Epithelial cell of esophagus (primary cell): ENCODE measurements around the gene ZMIZ1.

ENCODE experiments used
- DNase-seq: peaks from one replicate; pipeline ENCODE4 v3.0.0; 2010; ENCODE audit warnings: low read depth
- H3K4me3 ChIP-seq: 2 replicates; pipeline ENCODE4 v1.5.1; 2011; ENCODE audit warnings: mild to moderate bottlenecking, low read length, control low read depth
- TF ChIP-seq, protein P1 (sequence below): IDR thresholded peaks from 2 replicates; pipeline ENCODE4 v1.5.1; 2011; ENCODE audit warnings: low read depth, mild to moderate bottlenecking, low read length, control low read depth, inconsistent platforms; ENCODE audit not compliant: insufficient read depth; ENCODE audit errors: missing control alignments

The ZMIZ1 gene

DNA sequence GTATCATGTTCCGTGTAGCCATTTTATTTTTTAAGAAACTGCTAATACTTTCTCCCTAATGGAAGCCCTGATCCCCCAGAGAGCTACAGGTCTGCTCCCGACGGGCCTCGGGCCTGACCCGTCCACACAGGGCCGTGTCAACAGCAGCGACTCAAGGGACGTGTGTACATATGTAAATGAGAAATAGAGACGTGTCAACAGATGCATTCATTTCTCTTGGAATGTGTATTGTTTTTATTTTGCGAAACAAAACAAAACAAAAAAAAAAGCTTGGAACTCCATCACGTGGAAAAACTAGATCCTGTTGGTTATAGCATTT, 246.8 kb downstream of the ZMIZ1 start:
- TF ChIP-seq, protein P1, sequence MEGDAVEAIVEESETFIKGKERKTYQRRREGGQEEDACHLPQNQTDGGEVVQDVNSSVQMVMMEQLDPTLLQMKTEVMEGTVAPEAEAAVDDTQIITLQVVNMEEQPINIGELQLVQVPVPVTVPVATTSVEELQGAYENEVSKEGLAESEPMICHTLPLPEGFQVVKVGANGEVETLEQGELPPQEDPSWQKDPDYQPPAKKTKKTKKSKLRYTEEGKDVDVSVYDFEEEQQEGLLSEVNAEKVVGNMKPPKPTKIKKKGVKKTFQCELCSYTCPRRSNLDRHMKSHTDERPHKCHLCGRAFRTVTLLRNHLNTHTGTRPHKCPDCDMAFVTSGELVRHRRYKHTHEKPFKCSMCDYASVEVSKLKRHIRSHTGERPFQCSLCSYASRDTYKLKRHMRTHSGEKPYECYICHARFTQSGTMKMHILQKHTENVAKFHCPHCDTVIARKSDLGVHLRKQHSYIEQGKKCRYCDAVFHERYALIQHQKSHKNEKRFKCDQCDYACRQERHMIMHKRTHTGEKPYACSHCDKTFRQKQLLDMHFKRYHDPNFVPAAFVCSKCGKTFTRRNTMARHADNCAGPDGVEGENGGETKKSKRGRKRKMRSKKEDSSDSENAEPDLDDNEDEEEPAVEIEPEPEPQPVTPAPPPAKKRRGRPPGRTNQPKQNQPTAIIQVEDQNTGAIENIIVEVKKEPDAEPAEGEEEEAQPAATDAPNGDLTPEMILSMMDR: no peak
- no peak for DNase-seq
- no peak overlapping the region for H3K4me3 ChIP-seq

DNA sequence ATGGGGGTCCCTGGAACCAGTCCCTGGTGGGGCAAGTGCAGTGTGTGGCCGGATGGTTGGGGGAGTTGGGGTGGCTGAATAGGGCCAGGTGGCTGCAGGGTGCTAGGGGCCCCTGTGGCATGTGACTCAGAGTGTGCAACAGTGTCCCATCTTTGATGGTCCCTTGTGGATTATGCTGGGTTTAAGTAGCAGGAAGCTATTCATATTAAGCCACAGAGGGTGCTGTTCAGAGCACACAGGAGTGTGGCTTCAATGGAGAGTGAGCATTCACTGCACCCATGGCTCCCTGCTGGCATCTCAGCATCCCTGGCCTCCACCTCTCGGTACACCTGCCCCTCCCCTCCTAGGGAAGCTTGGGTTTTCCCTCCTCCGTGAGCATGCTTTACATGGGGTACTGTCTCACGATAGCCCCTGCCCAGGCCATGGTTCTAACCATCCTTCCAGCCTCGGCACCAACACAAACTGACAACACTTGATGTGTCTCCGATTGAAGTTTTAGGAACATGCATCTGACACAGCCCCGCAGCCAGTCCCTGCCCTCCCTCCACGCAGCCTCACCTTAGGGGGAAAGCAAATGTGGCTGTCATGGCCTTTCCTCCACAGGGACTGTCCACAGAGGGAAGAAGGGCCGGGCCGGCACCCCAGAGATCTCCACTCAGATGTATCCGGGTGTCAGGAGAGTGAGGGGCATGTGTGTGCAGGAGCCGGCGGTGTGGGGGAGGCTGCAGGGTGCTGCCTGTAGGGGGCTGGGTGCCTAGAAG, 248.1 kb downstream of the ZMIZ1 start:
- no peak overlapping the region for H3K4me3 ChIP-seq
- DNase-seq: no peak
- TF ChIP-seq, protein P1: no peak

DNA sequence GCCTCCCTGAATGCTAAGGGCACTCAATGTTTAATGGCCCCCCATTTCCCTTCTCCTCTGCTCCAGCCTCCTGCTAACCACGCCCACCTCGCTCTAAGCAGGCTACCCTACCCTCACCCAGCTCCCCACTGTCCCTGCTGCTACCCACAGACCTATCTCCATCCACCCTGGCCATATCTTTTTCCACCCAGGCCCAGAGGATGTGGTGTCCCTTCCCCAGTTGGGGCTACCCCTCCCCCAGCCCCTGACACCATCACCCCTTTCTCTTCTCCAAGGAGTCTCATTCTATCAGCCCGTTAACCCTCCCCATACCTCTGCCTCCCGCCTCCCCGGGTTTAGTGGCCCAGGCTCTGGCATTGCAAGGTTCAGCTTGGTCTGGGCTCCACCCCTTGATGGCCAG, 249.6 kb downstream of the ZMIZ1 start:
- DNase-seq: no peak

DNA sequence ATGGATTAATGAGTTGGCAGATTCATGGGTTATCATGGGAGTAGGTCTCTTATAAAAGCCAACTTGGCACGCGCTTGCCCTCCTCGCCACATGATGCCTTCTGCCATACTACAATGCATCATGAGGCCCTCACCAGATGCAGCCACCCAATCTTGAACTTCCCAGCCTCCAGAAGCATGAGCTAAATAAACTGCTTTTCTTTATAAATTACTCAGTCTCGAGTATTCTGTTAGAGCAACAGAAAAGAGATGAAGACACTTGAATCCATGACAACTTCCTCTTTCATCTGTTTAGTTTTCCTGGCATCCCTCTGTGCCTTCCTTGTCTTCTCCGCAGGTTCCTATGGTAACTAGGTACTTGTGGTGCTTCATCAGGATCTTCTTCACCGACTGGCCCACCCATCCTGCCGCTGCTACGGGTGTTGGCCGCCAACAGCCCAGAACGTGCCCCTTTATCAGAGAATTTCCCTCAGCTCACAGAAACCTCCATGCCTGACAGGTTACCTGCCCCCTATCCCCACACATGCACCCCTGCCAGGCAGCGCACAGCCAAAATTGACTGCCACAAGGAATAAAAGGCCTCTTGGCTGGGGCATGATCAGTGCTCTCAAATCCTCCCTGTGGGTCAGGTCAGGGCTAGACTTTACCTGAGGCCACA, 250.5 kb downstream of the ZMIZ1 start:
- H3K4me3 ChIP-seq: no peak overlapping the region
- DNase-seq: no peak

More for the DNA sequence above, 249.6 kb downstream of the ZMIZ1 start:
- TF ChIP-seq, protein P1: no peak
- H3K4me3 ChIP-seq: no peak overlapping the region

DNA sequence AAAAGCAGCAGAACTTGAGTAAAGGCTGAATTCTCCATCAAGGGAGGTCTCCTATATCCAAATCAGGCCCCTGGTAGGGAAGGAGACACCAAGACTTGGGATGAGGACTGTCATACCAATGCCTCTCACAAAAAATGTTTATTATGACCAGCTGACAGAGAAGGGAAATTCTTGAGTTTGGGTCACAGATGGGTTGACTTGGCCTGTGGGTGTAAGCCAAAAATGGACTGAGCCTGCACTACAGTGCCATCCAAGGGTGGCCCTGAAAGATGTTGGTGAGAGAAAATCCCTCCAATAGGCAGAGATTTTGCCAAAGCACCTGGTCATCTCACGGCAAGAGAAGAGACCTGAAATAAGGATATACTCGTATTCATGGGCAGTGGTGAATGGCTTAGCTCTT, 251.6 kb downstream of the ZMIZ1 start:
- H3K4me3 ChIP-seq: no peak overlapping the region
- DNase-seq: no peak
- TF ChIP-seq, protein P1: no peak

More for the DNA sequence above, 250.5 kb downstream of the ZMIZ1 start:
- TF ChIP-seq, protein P1: no peak

DNA sequence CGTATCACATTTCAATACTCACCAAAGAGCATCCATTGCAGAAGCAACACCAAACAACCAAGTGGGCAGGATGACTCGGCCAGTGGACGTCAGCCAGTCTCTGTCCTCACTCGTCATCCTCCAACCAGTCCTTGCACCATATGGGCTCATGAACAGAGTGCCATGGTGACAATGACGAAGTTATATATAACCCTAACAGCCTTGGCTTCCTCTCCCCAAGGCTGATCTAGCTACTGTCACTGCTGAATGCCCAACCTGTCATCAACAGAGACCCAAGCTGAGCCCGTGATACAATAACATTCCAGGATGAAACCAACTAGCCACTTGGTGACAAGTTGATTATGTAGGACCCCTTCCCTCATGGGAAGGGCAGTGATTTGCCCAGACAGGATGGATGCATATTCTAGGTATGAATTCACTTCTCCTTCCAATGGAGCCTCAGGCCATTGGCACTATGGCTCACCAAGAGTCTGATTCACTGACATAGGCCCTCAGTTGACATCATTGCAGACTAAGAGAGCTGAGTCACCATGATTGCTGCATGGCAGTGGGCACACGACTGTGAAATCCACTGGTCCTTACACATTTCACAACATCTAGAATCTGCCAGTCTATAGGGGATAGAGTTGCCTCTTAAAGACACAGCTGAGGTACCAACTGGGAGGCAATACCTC, 252.2 kb downstream of the ZMIZ1 start:
- no peak overlapping the region for H3K4me3 ChIP-seq
- TF ChIP-seq, protein P1: no peak
- peak; percentile 100 for DNase-seq
